Measurements from ENCODE around the gene WNT9A. TPM values are rescaled to one million over a fixed set of nuclear protein-coding genes. Genes with fewer than 3 reads are reported as not detected.

Gene WNT9A
- total and polyA plus RNA-seq, 7 experiments from 2014 or later, result 0.29 TPM; not detected in 6

GRCh38 chr1:227914801-227915563 lies 32.8 kb downstream of the WNT9A start:
- Mint-ChIP-seq H3K9me3 (no peaks in the 10 kb centered on the region), H3K4me1 (peaks cover 0 to 12% (median 10%) of the 10 kb centered on the region in 7 donors), H3K36me3 (no peaks in the 10 kb centered on the region), H3K27ac (no peak overlapping the region), H3K27me3 (peaks cover 0 to 7% (median 0%) of the 10 kb centered on the region in 5 donors), H3K4me3 (no peak overlapping the region)
- Histone ChIP-seq H3K9me3 (ENCODE audit: control insufficient read depth in 2 of 3, low read length in 3 of 3) (no peaks in the 10 kb centered on the region), H3K4me3 (ENCODE audit: low read length) (no peak overlapping the region), H3K4me1 (ENCODE audit: control insufficient read depth in 2 of 2, insufficient read depth in 2 of 2, low read length in 2 of 2) (no peaks in the 10 kb centered on the region), H3K27me3 (ENCODE audit: control insufficient read depth in 2 of 2, insufficient read depth in 2 of 2, low read length in 2 of 2) (no peaks in the 10 kb centered on the region), H3K27ac (ENCODE audit: low read depth, low read length) (no peak overlapping the region), H3K36me3 (ENCODE audit: control insufficient read depth in 2 of 3, insufficient read depth in 3 of 3, low read length in 3 of 3) (no peaks in the 10 kb centered on the region)
- ATAC-seq (no peak), DNase-seq (no peak)
- CTCF ChIA-PET, result no interaction called here
- intact Hi-C loops (cut with micrococcal nuclease), result no loop called here
- POLR2A ChIA-PET, result no interaction called here

- no peak overlapping the region for H3K27ac ChIP-seq (ENCODE audit: low read depth, low read length)
- intact Hi-C loops (cut with micrococcal nuclease), result no loop called here
- H3K27me3 ChIP-seq (ENCODE audit: control insufficient read depth in 2 of 2, insufficient read depth in 2 of 2, low read length in 2 of 2), result no peaks in the 10 kb centered on the region
- no peaks in the 10 kb centered on the region for H3K36me3 ChIP-seq (ENCODE audit: control insufficient read depth in 2 of 3, insufficient read depth in 3 of 3, low read length in 3 of 3)
- H3K36me3 Mint-ChIP-seq, result no peaks in the 10 kb centered on the region
- H3K4me3 ChIP-seq (ENCODE audit: low read length), result no peak overlapping the region
- H3K9me3 Mint-ChIP-seq, result no peaks in the 10 kb centered on the region
- DNase-seq (no peak), ATAC-seq (no peak)
- peaks cover 0 to 9% (median 0%) of the 10 kb centered on the region in 5 donors for H3K27me3 Mint-ChIP-seq
- no peaks in the 10 kb centered on the region for H3K4me1 ChIP-seq (ENCODE audit: control insufficient read depth in 2 of 2, insufficient read depth in 2 of 2, low read length in 2 of 2)
- no peaks in the 10 kb centered on the region for H3K9me3 ChIP-seq (ENCODE audit: control insufficient read depth in 2 of 3, low read length in 3 of 3)
- H3K27ac Mint-ChIP-seq, result no peak overlapping the region
- H3K4me3 Mint-ChIP-seq, result no peak overlapping the region
- ChIA-PET CTCF (no interaction called here), POLR2A (no interaction called here)
- peaks cover 0 to 16% (median 10%) of the 10 kb centered on the region in 7 donors for H3K4me1 Mint-ChIP-seq
Measured at GRCh38 chr1:227913764-227914721, 33.7 kb downstream of the WNT9A start.

- Histone ChIP-seq H3K9me3 (ENCODE audit: control insufficient read depth in 2 of 3, low read length in 3 of 3) (no peaks in the 10 kb centered on the region), H3K27ac (ENCODE audit: low read depth, low read length) (no peak overlapping the region), H3K4me3 (ENCODE audit: low read length) (no peak overlapping the region), H3K27me3 (ENCODE audit: control insufficient read depth in 2 of 2, insufficient read depth in 2 of 2, low read length in 2 of 2) (no peaks in the 10 kb centered on the region), H3K36me3 (ENCODE audit: control insufficient read depth in 2 of 3, insufficient read depth in 3 of 3, low read length in 3 of 3) (no peaks in the 10 kb centered on the region), H3K4me1 (ENCODE audit: control insufficient read depth in 2 of 2, insufficient read depth in 2 of 2, low read length in 2 of 2) (no peaks in the 10 kb centered on the region)
- no peak overlapping the region for H3K4me3 Mint-ChIP-seq
- CTCF ChIA-PET, result no interaction called here
- H3K27ac Mint-ChIP-seq, result no peak overlapping the region
- intact Hi-C loops (cut with micrococcal nuclease), result no loop called here
- peaks cover 0 to 20% (median 10%) of the 10 kb centered on the region in 7 donors for H3K4me1 Mint-ChIP-seq
- POLR2A ChIA-PET, result no interaction called here
- H3K27me3 Mint-ChIP-seq, result peaks cover 0 to 11% (median 0%) of the 10 kb centered on the region in 5 donors
- H3K36me3 Mint-ChIP-seq, result no peaks in the 10 kb centered on the region
- DNase-seq (no peak), ATAC-seq (no peak)
- no peaks in the 10 kb centered on the region for H3K9me3 Mint-ChIP-seq
Measured at GRCh38 chr1:227913396-227913763, 34.4 kb downstream of the WNT9A start.

GRCh38 chr1:227912866-227913265 lies 34.9 kb downstream of the WNT9A start:
- no peak overlapping the region for H3K27ac ChIP-seq (ENCODE audit: low read depth, low read length)
- Mint-ChIP-seq H3K4me3 (no peak overlapping the region), H3K27me3 (peaks cover 0 to 11% (median 0%) of the 10 kb centered on the region in 5 donors), H3K4me1 (peaks cover 0 to 20% (median 10%) of the 10 kb centered on the region in 7 donors), H3K36me3 (no peaks in the 10 kb centered on the region), H3K9me3 (no peaks in the 10 kb centered on the region), H3K27ac (no peak overlapping the region)
- no peak for ATAC-seq
- H3K36me3 ChIP-seq (ENCODE audit: control insufficient read depth in 2 of 3, insufficient read depth in 3 of 3, low read length in 3 of 3), result no peaks in the 10 kb centered on the region
- intact Hi-C loops (cut with micrococcal nuclease), result no loop called here
- no peak for DNase-seq
- no peaks in the 10 kb centered on the region for H3K27me3 ChIP-seq (ENCODE audit: control insufficient read depth in 2 of 2, insufficient read depth in 2 of 2, low read length in 2 of 2)
- no peaks in the 10 kb centered on the region for H3K4me1 ChIP-seq (ENCODE audit: control insufficient read depth in 2 of 2, insufficient read depth in 2 of 2, low read length in 2 of 2)
- H3K4me3 ChIP-seq (ENCODE audit: low read length), result no peak overlapping the region
- CTCF ChIA-PET, result no interaction called here
- POLR2A ChIA-PET, result no interaction called here
- no peaks in the 10 kb centered on the region for H3K9me3 ChIP-seq (ENCODE audit: control insufficient read depth in 2 of 3, low read length in 3 of 3)

GRCh38 chr1:227911376-227911775 lies 36.4 kb downstream of the WNT9A start:
- ATAC-seq, result no peak
- H3K27ac ChIP-seq (ENCODE audit: low read depth, low read length), result no peak overlapping the region
- CTCF ChIA-PET, result interaction anchor here (1.1 kb wide), 2 partner anchors 9 to 145 kb away, joined by 3 read pairs; no protein-coding TSS in a partner anchor

GRCh38 chr1:227910511-227911153 lies 37.1 kb downstream of the WNT9A start:
- Mint-ChIP-seq H3K27ac (no peak overlapping the region), H3K4me3 (no peak overlapping the region), H3K4me1 (peaks cover 0 to 20% (median 9%) of the 10 kb centered on the region in 7 donors), H3K27me3 (peaks cover 0 to 11% (median 0%) of the 10 kb centered on the region in 5 donors), H3K9me3 (no peaks in the 10 kb centered on the region), H3K36me3 (no peaks in the 10 kb centered on the region)
- ATAC-seq, result no peak
- Histone ChIP-seq H3K27me3 (ENCODE audit: control insufficient read depth in 2 of 2, insufficient read depth in 2 of 2, low read length in 2 of 2) (no peaks in the 10 kb centered on the region), H3K4me3 (ENCODE audit: low read length) (no peak overlapping the region), H3K4me1 (ENCODE audit: control insufficient read depth in 2 of 2, insufficient read depth in 2 of 2, low read length in 2 of 2) (no peaks in the 10 kb centered on the region), H3K36me3 (ENCODE audit: control insufficient read depth in 2 of 3, insufficient read depth in 3 of 3, low read length in 3 of 3) (no peaks in the 10 kb centered on the region), H3K9me3 (ENCODE audit: control insufficient read depth in 2 of 3, low read length in 3 of 3) (no peaks in the 10 kb centered on the region), H3K27ac (ENCODE audit: low read depth, low read length) (no peak overlapping the region)
- intact Hi-C loops (cut with micrococcal nuclease), result no loop called here
- POLR2A ChIA-PET, result no interaction called here
- CTCF ChIA-PET, result interaction anchor here (1.1 kb wide), 1 partner anchor 145 kb away, joined by 3 read pairs; no protein-coding TSS in a partner anchor
- DNase-seq, result no peak

More at GRCh38 chr1:227911376-227911775, 36.4 kb downstream of the WNT9A start:
- Histone ChIP-seq H3K4me1 (ENCODE audit: control insufficient read depth in 2 of 2, insufficient read depth in 2 of 2, low read length in 2 of 2) (no peaks in the 10 kb centered on the region), H3K27me3 (ENCODE audit: control insufficient read depth in 2 of 2, insufficient read depth in 2 of 2, low read length in 2 of 2) (no peaks in the 10 kb centered on the region), H3K9me3 (ENCODE audit: control insufficient read depth in 2 of 3, low read length in 3 of 3) (no peaks in the 10 kb centered on the region), H3K4me3 (ENCODE audit: low read length) (no peak overlapping the region), H3K36me3 (ENCODE audit: control insufficient read depth in 2 of 3, insufficient read depth in 3 of 3, low read length in 3 of 3) (no peaks in the 10 kb centered on the region)
- Mint-ChIP-seq H3K4me1 (peaks cover 0 to 20% (median 9%) of the 10 kb centered on the region in 7 donors), H3K27me3 (peaks cover 0 to 11% (median 0%) of the 10 kb centered on the region in 5 donors), H3K36me3 (no peaks in the 10 kb centered on the region), H3K4me3 (no peak overlapping the region), H3K27ac (no peak overlapping the region), H3K9me3 (no peaks in the 10 kb centered on the region)
- intact Hi-C loops (cut with micrococcal nuclease), result no loop called here
- POLR2A ChIA-PET, result interaction anchor here (1.1 kb wide), 1 partner anchor 25 kb away, joined by 3 read pairs; no protein-coding TSS in a partner anchor
- no peak for DNase-seq

Measured in naive thymus-derived CD4-positive, alpha-beta T cell (primary cell).